GM21619 (cell line): Measurements from ENCODE around the gene TNP1.

Source experiments
- ATAC-seq: cut with Tn5 transposase; IDR thresholded peaks from one replicate; pipeline ENCODE4 v1.9.1; 2021; ENCODE audit not compliant: unreplicated experiment

The TNP1 gene

DNA sequence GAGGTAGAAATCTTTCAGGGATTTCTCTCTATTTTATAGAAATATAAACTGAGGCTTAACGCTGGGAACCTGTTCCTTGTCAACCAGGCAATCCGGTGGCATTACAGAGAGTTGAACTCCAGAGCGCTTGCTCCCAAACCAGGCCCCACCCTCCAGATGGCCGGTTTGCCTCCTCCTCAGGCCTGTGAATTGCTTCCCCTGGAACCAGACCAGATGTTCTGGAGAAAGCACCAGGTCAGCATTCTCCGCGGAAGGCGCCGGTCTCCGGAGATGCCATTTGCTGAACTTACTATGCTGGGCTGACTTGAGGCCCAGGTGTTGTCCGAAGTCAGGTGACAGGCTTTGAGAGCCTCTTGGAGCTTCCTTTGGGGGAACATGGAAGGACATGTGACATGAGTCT is 17.2 kb downstream of the TNP1 start:
- no peak for ATAC-seq

DNA sequence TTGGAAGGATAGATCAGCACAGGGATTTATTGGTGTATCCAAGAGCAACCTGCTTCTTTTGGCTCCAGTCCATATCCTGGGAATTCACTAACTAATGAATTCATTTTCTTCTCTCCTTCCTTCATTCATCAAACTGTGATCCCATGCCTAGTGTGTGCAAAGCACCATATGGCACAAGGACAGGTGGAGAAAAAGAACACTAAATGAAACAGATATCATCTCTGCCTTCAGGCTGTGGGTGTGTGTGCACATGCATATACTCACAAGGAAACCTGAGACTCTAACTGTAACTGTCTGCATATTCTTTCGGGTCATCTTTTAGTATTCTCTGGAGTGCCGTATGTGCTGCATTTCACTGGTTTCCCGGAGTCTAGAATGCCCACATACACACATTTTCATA is 20.2 kb downstream of the TNP1 start:
- ATAC-seq, result no peak

DNA sequence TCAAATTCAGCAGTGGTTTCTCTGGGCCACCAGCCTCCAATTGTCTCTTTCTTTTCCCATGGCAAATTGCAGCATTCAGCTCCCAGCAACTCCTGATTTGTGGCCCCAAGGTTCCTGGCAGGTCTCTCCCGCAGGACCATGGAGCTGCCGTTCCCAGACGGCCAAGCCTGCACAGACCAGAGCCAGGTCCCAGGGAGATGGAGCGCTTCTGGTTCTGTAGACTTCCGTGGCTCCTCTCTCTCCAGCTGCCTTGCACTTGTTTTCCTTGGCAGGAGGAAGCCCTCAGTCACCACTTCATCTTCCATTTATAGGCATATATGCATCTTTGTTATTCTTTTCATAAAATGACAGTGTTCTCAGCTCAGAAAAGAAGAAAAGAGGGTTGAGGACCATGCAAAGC is 21.7 kb downstream of the TNP1 start:
- ATAC-seq, result no peak

DNA sequence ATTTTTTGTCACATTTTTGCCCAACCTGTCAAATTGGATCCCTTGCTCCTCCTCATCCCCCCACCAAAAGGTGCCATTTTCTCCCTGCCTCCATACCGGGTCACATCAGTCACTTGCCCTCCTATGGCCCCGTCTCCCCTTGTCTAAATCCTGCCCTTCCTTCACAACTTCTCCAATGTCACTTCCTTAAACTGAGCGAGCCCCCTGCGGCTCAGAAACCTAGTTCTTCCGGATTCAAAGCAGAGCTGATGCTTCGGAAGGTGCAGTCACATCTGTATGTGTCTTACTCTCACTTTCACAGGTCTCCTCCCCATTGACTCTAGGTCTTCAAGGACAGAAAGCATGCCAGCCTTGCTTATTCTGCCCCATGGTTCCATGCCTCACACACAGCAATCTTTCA is 22.1 kb downstream of the TNP1 start:
- no peak for ATAC-seq

DNA sequence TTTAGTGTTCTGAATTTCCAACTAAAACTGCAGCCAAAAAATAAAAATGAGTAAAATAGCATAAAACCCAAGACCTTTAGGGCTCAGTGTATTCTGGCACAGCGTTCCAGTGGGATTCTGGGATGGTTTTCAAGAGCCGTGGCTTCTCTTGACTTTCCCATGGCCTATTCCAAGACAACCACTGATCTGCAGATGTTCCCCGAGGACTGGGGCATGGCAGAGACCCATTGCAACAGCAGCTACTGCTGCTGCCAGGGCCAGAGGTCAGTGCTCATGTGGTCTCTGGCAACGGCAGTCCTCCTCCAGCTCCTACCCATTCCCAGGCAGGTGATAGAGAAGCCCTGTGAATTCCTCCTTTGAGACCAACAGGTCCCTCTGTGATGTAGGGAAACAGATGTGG is 26.8 kb downstream of the TNP1 start:
- no peak for ATAC-seq

DNA sequence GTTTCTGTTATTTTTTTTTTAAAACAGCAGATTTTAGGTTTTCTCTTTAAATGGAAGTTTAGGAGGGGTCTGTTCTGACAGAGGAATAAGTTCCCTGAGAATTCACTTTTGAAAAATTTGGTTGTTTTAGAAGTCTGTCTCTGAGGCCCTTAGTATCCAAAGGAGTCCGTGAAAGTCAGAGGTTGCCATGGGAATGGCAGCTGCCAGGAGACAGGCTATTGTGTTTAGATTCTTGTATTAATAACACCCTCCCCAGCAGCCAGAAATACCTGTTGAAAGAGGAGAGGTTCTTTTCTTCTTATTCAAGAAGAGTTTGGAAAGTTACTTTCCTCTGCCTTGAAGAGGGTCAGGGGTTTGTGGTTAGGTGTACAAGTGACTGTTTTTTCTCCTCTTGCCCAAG is 29.5 kb downstream of the TNP1 start:
- no peak for ATAC-seq

DNA sequence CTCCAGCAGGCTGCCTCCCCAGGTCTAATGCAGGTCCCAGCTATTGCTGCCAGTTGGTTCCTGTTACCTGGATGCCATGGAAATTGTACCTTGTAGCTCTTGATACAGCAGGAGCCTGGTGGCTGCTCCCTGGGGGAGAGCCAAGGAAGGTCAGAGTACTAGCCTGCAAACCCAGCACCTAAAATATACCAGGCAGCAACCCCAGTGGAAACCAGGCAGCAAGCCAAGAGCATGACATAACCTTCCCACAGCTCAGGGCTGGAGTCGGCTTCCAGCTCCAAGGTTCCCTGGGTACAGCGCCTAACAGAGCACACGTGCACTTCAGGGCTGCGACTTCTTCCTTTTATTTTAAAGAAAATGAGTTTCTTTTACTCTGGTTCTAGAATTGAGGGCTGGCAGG is 30.3 kb downstream of the TNP1 start:
- no peak for ATAC-seq

DNA sequence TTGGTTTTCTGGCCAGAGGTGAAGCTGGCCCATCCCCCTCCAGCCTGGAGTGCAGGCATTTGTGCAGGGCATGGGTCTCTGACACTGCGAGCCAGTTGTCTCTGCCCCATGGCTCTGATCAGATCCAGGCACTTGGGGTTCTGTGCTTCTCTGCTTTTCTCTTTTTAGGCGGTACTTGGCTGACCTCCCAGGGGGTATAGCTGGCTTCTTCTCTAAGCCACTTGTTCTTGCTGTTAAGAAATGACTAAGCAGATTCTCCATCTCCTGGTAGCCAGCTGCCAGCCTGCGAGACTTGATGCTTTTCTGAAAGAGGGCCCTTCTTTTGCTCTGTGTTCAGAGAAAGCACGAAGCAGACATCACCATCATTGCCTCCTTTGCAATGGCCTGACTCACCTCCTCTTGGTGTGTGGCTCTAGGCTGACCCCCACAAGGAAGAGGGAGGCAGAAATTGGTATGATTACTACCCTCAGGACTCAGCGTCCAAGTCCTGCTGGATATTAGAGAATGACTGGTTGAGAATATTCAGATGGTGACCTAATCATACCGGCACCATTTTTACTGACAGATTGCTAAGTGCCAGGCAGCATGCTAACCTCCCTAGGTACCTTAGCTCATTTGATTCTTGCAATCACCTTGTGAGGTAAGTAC is 32.7 kb downstream of the TNP1 start:
- ATAC-seq, result no peak

DNA sequence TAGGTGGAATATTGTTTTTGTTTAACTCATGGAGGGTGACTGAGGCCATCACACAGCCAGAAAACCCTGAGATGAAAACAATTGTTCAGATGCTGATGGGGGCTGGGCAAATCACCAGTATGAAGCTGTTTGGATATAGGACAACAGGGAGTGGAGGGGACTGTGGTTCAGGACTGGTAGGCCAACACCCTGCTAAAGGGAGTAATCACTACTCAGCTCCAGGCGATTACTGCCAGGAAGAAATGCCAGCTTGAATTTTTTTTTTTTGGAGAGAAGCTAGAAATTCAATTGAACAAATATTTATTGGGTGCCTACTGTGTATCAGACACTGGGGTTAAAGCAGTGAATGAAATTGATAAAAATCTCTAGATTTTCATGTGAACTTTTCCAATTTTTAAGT is 37.4 kb downstream of the TNP1 start:
- no peak for ATAC-seq

DNA sequence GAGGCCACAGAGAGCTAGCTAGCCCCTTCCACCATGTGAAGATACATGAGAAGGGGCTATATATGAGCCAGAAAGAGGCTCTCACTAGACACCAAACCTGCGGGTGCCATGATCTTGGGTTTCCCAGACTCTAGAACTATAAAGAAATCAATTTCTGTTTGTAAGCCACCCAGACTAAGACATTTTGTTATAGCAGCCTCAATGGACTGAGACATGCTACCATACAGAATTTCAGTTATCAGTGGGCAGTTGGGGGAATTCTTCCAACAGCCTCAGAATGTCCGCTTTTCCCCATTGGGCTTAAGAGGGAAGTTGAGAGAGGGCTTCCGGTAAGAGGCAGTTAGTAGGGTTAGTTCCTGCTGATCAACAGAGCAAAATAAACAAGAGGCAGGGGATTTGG is 39.2 kb downstream of the TNP1 start:
- no peak for ATAC-seq

DNA sequence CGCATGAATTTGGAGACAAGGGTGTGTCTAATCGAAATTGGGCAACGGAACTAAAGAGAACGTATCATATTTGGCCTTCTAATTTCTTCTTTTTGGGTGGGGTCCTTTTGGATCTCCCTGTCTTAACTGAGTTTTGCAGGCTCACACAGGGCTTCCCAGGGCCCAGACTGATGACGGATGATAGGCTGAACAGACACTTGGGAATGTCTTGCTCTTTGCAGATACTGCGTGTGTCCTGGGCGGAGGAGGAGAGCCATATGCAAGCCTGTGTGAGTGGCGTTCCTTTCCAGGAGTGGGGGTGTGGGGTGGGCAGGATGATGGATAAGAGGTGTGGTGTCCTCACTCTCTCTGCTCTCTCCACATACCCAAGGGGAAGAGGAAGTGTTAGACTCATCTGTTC is 40.1 kb downstream of the TNP1 start:
- no peak for ATAC-seq

DNA sequence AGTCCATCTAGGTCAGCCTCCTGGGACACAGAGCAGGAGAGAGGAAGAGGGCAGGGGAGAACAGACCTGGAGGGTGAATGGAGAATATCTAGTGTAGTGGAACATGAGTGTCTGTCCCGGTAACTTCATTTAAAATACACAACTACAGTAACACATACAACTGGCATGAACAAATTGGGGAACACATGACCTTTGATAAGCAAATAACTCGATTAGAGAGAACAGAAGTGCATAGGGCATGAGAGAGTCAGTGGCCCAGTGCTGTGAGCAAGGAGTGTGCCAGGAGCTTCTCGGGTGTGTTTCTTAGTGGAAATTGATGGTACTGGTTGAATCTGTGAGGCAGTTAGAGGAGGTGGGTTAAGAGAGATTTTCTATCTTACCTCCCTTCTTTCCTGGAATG is 40.8 kb downstream of the TNP1 start:
- no peak for ATAC-seq

DNA sequence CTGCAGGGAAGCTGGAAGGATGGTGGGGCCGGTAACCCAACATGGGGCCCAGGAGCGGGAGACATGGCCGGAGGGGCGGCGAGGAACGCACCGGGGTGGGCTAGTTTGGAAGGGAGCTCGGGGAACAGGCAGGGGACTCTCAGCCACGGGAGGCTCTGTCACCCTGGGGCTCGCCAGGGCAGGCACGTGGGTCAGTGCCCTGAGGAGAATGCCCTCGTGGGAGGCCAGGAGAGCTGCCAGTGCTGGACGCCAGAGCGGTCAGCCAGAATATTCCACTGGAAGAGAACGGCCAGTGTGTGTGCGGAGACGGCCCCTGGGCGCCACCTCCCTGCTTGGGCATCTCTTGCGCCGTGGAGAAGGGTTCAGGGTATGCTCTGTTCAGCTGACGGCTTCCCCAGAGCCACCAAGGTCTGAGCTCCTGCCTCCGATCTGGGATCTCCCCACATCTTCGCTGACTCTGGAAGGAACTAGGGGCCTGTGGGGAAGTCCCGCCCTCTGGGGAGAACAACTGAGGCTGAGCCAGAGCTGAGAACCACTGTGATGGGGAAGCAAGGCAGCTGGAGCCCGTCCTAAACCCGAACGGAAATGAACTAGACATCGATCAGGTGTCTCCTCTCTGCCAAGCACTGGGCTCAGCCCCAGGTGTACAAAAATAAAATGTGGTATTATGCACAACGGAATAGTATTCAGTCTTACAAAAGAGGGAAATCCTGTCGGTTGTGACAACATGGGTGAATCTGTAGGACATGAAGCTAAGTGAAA is 49.3 kb downstream of the TNP1 start:
- no peak for ATAC-seq
